Activated effector memory CD4-positive, alpha-beta T cell treated with Interleukin-2 at 50 U/mL for 16 hours (primary cell): ENCODE results near the gene CYB5R4.

Experiments
- DNase-seq: peaks from one replicate; pipeline ENCODE4 v3.0.0-alpha.2; 2020

The CYB5R4 gene

DNA sequence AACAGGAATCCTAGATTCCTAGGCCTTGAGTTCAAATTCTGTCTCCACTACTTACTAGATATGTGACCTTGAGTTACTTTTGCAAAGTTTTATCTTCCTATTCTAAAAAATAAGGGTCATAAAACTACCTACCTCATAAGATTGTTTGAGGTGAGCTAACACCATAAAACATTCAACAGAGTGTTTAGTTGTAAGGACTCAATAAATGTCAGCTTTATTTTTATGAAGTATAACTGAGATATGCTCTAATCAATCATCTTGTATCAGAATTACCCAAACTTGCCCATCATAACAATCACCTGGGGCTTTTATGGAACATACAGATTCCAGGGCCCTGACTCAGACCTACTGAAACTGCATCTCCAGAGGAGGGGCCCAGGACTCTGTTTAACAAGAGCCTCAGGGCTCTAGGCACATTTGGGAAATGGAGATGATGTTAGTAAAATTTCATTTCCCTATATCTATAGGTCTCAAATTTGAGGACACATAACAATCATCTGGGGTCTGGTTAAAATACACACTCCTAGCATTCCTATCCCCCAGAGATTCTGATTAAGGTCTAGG is 138.6 kb downstream of the CYB5R4 start:
- no peak for DNase-seq

DNA sequence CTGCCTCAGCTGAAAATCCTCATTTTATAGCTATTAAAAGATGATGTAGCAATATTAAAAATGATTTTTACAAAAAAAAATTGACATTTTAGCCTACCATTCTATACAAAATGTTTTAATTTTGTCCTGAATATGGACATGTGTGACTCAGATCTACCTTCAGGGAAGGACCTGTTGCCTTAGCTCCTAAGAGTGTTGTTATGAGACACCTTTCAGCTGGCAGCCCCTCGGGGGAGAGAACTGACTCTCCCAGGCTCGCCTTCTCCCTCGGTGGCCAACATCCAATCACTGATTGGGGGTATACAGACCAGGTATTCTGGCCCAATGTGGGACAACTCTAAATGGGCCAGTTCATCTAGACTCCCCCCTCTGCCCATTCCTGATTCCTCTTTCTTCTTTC is 141.6 kb downstream of the CYB5R4 start:
- DNase-seq = no peak

DNA sequence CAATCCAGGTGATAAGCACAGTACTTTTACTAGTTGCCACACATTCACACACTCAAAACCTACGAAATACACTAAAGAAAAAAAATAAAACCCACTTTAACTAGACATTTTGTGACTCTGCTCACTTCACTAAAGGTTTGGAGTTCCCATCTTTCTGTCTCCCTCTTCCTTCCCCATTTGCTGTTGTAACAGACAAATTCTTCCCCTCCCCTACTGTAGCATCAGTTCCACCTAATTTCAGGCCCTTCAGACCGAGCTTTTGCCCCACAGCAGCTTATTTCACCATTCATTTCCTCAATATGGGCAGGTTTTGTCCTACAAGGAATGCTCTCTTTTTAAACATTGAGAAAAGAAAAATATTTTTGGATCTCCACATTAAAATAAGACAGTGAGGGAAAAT is 142.7 kb downstream of the CYB5R4 start:
- no peak for DNase-seq

DNA sequence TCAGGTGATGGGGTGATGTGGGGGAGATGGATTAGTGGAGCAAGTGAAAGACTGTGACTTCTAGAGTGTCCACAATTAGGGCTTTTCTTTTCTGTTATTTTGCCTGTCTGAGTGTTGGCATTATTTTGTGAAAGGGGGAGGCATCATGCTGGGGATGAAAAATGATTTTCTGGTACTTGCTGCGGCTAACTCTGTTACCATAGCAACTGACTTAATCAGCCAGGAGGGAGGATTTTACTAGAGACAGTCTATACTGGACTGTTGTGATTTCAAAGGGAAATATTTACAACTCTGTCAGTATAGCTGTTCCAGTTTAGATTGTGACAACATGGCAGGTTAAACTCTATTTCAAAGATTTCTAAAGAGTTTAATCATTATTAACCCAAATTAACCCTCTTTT is 143.6 kb downstream of the CYB5R4 start:
- DNase-seq = no peak

DNA sequence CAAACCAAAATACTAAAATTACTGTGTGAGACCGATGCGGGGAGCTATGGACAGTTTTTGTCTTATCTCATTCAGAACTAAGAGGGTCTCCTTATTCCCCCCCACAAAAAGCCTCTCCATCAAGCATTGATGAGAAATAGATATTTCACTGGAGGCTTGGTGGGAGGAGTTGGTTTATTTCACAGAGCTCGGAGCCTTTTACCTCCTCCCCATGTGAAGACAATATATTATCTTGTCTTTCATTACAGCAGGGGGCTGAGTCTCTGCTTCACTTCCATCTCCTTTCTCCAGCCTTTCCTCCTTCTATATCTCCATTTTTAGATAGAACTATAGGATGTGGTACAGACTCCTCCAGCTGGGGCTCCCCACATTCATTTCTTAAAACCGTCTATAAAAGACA is 144.2 kb downstream of the CYB5R4 start:
- DNase-seq = no peak

DNA sequence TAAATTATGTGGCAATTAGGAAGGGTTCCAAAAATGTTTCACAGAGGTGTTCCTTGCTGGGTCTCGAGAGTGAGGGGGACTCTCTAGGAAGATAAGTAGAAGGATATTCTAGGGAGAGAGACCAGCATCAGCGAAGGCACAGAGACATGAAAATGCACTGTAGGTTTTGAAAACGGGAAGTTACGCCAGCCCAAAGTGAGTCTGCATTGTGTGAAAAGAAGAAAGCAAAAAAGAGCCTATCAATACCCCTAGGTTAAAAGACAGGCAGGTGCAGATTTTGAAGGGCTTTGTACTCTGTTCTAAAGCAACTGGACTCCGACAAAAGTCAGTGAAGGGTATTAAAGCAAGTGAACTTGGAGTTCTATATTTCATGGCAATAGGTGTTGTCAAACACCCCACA is 148.4 kb downstream of the CYB5R4 start:
- DNase-seq = no peak

DNA sequence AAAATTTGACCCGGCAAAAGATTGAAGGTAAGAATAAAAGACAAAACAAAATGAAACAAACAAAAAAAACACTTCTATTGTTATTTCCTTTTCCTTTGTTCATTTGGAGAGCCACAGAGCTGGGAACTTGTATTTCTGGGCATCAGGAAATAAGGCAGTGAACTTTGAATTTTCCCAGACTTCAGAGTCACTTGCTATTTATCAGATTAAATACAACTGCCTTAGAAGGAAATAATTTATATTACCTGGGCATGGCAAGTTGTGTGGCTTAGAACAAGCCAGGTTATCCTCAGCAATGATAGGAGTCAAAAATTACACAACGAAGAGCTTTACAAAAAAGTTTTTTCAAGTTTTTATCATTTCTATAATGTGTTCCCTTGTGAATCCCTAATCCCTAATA is 153.9 kb downstream of the CYB5R4 start:
- no peak for DNase-seq

DNA sequence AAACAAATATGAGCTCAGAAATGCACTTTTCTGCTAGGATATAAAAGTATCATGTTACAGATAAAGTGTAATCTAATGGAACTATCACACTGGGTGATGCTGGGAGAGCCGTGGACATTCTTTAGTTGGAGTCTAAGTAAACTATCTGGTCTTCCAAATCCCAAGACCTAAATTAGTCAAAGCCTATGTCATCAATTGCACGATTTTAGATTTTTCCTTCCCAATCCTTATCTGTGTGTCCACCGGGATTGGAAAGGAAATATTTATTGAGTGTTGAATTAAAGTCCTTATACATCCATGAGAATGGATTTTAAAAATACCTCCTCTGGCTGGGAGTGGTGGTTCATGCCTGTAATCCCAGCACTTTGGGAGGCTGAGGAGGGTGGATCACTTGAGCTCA is 154.4 kb downstream of the CYB5R4 start:
- DNase-seq = no peak

DNA sequence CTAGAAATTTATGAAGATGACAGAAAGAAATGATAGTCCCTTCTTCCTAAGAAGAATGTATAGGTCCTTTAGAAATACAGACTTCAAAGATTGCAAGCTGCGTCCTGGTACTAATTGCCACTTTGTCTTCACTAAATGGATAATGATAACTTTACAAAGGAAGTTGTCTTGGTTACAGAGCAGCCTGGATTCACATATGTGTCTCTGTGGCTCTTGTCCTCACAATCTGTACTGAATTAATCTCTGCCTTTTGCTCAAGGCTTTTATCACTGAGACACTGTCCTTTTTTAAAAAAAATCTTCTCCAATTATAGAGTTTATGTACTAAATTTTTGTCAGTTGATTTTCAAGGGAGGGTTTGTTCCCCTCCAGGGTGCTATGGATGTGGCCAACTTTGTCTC is 156.5 kb downstream of the CYB5R4 start:
- DNase-seq = no peak
